ENCODE data around the gene GPSM1. TPM values are rescaled to one million over a fixed set of nuclear protein-coding genes. Genes with fewer than 3 reads are reported as not detected.

The GPSM1 gene
- total RNA-seq, 2 donors from 2014 or later = 2.3 to 3.4 TPM

DNA sequence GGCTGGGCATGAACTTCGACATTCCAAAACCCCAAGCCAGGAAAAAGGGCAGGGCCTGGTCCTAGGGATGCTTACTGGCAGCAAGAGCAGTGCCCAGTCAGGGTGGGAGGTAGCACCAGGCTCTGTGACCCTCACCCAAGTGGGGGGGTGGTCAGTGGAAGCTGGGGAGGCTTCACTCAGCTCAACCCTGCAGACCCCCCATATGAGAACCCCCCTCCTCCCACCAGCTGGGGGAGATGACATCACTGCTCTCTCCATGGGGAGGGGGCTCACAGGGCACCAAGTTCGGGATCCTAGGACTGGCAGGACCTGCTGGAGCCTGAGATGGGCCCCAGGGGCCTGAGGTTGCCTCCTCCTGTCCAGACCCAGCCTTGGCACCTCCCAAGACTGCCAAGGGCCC is 31.5 kb downstream of the GPSM1 start:
- TF ChIP-seq, protein P1, sequence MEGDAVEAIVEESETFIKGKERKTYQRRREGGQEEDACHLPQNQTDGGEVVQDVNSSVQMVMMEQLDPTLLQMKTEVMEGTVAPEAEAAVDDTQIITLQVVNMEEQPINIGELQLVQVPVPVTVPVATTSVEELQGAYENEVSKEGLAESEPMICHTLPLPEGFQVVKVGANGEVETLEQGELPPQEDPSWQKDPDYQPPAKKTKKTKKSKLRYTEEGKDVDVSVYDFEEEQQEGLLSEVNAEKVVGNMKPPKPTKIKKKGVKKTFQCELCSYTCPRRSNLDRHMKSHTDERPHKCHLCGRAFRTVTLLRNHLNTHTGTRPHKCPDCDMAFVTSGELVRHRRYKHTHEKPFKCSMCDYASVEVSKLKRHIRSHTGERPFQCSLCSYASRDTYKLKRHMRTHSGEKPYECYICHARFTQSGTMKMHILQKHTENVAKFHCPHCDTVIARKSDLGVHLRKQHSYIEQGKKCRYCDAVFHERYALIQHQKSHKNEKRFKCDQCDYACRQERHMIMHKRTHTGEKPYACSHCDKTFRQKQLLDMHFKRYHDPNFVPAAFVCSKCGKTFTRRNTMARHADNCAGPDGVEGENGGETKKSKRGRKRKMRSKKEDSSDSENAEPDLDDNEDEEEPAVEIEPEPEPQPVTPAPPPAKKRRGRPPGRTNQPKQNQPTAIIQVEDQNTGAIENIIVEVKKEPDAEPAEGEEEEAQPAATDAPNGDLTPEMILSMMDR (IDR thresholded peaks at IDR 0.05) = no peak
- H3K36me3 ChIP-seq = no peaks in the 10 kb centered on the region

DNA sequence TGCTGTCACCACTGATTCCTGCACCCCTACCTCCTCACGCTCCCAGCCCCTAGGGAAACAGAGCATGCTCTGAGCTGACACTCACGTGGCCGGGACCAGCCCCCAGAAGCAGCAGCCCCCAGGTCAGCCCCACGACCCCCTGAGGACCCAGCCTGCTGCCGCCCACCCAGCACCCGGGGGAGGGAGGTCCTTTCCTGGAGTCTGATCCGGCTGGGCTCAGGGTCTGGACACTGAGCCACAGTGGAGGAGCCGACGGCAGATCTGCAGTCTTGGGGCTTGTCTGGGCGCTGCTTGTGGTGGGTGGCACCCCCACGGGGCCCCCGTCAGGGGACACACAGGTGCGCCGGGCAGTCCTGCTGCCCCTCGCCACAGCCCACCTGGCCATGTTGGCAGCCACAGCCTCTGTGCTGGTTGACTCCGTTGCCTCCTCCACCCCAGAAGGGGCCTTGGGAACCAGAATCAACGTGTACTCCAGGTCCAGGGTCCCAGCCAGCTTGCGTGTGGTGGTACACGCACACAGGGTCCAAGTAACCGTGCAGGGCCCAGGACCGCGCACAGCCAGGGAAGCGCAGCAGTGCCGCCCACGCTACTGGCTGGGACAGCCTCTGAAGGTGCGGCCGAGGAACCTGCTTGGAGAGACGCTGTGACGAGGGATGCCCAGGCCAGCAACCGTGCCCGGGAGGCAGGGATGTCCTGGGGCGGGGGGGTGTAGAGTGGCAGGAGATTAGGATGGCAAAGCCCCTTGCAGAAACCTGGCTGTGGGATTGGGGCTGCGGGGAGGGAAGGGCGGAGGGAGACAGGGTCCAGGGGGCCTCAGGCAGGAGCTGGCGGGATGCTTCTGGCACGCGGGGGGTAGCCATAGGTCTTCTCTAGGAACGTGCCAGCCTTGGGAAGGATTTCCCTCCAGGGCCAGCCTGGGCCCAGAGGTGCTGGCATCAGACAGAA is 32.7 kb downstream of the GPSM1 start:
- DNase-seq = no peak
- H3K27me3 ChIP-seq = no peaks in the 10 kb centered on the region
- H3K9ac ChIP-seq (ENCODE audit: low read depth in 2 of 2, low read length in 2 of 2) = no peak overlapping the region
- peaks cover 9% of the 10 kb centered on the region for H3K4me1 ChIP-seq
- no peak overlapping the region for H3K27ac ChIP-seq
- intact Hi-C loops (cut with DNase I) = no loop called here
- no peaks in the 10 kb centered on the region for H3K9me3 ChIP-seq
- H3K36me3 ChIP-seq = no peaks in the 10 kb centered on the region
- no peak overlapping the region for H3K4me3 ChIP-seq
- TF ChIP-seq, protein P1 (IDR thresholded peaks at IDR 0.05) = no peak

More for the DNA sequence above, 31.5 kb downstream of the GPSM1 start:
- no peak overlapping the region for H3K9ac ChIP-seq (ENCODE audit: low read depth in 2 of 2, low read length in 2 of 2)
- intact Hi-C loops (cut with DNase I) = no loop called here
- no peak overlapping the region for H3K4me3 ChIP-seq
- no peak overlapping the region for H3K27ac ChIP-seq
- no peaks in the 10 kb centered on the region for H3K9me3 ChIP-seq
- no peak for DNase-seq
- H3K4me1 ChIP-seq = peaks cover 6% of the 10 kb centered on the region
- H3K27me3 ChIP-seq = no peaks in the 10 kb centered on the region

DNA sequence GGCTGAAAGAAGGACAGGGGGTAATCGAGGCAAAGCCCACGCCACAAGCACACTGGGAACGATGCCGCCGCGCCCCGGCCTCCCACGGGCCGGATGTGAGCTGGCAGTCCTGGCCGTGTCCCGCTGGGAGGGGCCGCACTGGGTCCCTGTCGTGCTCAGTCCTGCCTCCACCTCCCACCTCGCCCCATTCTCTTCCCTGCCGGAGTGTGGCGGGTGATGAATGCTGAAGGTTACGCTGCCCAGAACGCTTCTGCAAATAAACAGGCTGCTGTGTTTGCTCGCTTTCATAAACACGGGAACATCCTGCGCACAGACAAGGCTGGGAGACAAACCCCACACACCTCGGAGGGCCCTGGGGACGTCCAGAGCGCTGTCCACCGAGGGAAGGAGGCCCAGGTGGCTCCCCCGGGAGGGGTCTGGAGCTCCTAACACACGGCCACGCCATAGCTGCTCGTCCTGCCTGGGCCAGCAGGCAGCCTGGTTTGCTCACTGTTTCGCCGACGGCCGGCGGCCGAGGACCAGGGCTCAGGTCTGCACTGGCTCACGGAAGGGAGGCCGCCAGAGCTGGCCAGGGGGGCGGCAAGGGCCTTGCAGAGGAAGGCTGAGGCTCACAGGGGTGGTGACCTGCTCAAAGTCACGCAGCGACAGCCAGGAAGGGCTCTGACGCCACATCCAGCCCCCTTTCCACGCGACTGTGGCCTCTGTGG is 33.9 kb downstream of the GPSM1 start:
- no peaks in the 10 kb centered on the region for H3K27me3 ChIP-seq

DNA sequence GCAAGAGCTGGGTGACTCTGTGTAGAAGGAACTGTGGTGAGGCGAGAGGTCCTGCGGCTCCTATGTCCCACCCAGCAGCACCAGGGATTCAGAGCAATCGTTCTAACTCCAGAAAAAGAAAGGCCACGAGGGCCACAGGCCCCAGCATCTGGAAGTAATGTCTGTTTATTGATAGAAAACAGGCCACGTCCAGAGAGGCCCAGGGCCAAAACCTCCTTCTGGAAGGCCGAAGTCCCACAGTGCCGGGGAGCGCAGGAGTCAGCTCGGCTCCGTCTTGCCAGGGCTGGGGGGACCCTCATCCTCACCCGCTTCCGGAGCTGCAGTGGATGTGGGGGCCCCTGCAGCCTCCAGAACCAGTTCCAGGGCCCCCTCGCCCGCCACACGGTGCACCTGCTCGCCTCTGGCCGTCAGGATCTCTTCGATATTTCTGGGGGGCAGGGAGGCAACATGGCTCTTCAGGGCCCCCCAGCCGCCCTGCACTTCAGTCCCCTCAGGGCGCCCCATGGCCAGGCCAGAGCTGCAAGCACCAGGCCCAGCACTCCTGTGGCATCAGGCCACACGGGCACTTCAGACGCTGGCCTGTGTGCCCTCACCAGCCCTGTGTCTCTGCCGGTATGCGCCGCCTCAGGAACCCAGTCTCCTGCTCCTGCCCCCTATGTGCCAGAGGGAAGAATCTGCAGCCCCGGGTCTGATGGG is 34.6 kb downstream of the GPSM1 start:
- no peak for DNase-seq
- peaks cover 9% of the 10 kb centered on the region for H3K4me1 ChIP-seq
- H3K27ac ChIP-seq = peak overlapping the region; percentile 59
- no peak overlapping the region for H3K4me3 ChIP-seq
- TF ChIP-seq, protein P1 (IDR thresholded peaks at IDR 0.05) = no peak
- H3K9ac ChIP-seq (ENCODE audit: low read depth in 2 of 2, low read length in 2 of 2) = peak overlapping the region in 1 of 2 donors; percentile 3
- H3K9me3 ChIP-seq = no peaks in the 10 kb centered on the region
- intact Hi-C loops (cut with DNase I) = no loop called here
- H3K27me3 ChIP-seq = no peaks in the 10 kb centered on the region
- H3K36me3 ChIP-seq = no peaks in the 10 kb centered on the region

More for the DNA sequence above, 33.9 kb downstream of the GPSM1 start:
- no peak for DNase-seq
- peak overlapping the region; percentile 59 for H3K27ac ChIP-seq
- no peak overlapping the region for H3K9ac ChIP-seq (ENCODE audit: low read depth in 2 of 2, low read length in 2 of 2)
- intact Hi-C loops (cut with DNase I) = no loop called here
- no peak overlapping the region for H3K4me3 ChIP-seq
- TF ChIP-seq, protein P1 (IDR thresholded peaks at IDR 0.05) = no peak
- peaks cover 9% of the 10 kb centered on the region for H3K4me1 ChIP-seq
- H3K36me3 ChIP-seq = no peaks in the 10 kb centered on the region
- no peaks in the 10 kb centered on the region for H3K9me3 ChIP-seq

DNA sequence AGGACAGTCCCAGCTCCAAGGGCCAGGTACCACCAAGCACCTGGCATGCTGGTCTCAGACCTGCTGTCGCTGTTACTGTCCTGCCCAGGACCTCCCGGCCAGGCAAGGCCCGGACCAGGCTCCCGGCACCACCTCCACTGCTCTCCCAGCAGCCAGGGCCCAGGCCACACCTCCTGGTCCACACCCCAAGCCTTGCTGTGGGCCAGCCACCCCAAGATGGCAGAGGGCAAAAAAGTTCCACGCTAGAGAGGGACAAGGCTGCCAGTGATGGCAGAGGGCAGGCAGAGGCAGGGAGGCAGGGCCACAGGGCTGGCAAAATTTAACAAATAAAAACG is 35.1 kb downstream of the GPSM1 start:
- DNase-seq = peak; percentile 34
- TF ChIP-seq, protein P1 (IDR thresholded peaks at IDR 0.05) = no peak
- H3K9ac ChIP-seq (ENCODE audit: low read depth in 2 of 2, low read length in 2 of 2) = peak overlapping the region in 1 of 2 donors; percentile 3
- peaks cover 9% of the 10 kb centered on the region for H3K4me1 ChIP-seq
- no peak overlapping the region for H3K4me3 ChIP-seq
- no peaks in the 10 kb centered on the region for H3K27me3 ChIP-seq
- intact Hi-C loops (cut with DNase I) = no loop called here
- H3K36me3 ChIP-seq = no peaks in the 10 kb centered on the region
- H3K27ac ChIP-seq = peak overlapping the region; percentile 0
- no peaks in the 10 kb centered on the region for H3K9me3 ChIP-seq
